Activated CD4-positive, alpha-beta T cell treated with anti-CD3 and anti-CD28 coated beads, Interleukin-2, amount 10 ng/mL, durations not matched to agents 24 days and 14 days (primary cell): ENCODE measurements around the gene SERPINE1. TPM values are rescaled to one million over a fixed set of nuclear protein-coding genes. Genes with fewer than 3 reads are reported as not detected.

ENCODE experiments used
- DNase-seq: peaks from one replicate; pipeline ENCODE4 v3.0.0; 2022
- H3K27ac Mint-ChIP-seq: one replicate; pipeline ENCODE4 v1.8.0; 2022; ENCODE audit warnings: mild to moderate bottlenecking, mixed read lengths
- H3K27me3 Mint-ChIP-seq: one replicate; pipeline ENCODE4 v1.8.0; 2022; ENCODE audit warnings: mixed read lengths
- H3K36me3 Mint-ChIP-seq: one replicate; pipeline ENCODE4 v1.8.0; 2022; ENCODE audit warnings: low read depth, mild to moderate bottlenecking, mixed read lengths
- H3K4me1 Mint-ChIP-seq: one replicate; pipeline ENCODE4 v1.8.0; 2021; ENCODE audit warnings: mixed read lengths
- H3K4me3 Mint-ChIP-seq: one replicate; pipeline ENCODE4 v1.8.0; 2022; ENCODE audit warnings: mild to moderate bottlenecking, moderate library complexity, mixed read lengths
- H3K9me3 Mint-ChIP-seq: one replicate; pipeline ENCODE4 v1.8.0; 2021; ENCODE audit warnings: mixed read lengths
- intact Hi-C: fragments of 100-400 bp; cut with micrococcal nuclease; formaldehyde crosslinking; loops from one replicate; pipeline ENCODE4 v1.15.1; 2023
- total RNA-seq: library from RNA; stranded (reverse); gene quantifications from 2 replicates; pipeline ENCODE4 v1.2.3, GENCODE V29; 2022

SERPINE1 gene
- total RNA-seq, 1 donor from 2014 or later, result 0.33 TPM

GRCh38 chr7:101161692-101162471 is 35.0 kb downstream of the SERPINE1 start:
- Mint-ChIP-seq H3K4me1 (peaks cover 20% of the 10 kb centered on the region), H3K9me3 (peaks cover 4% of the 10 kb centered on the region), H3K27ac (peak overlapping the region; percentile 62), H3K4me3 (peak overlapping the region; percentile 75), H3K36me3 (peaks cover 23% of the 10 kb centered on the region), H3K27me3 (peaks cover 28% of the 10 kb centered on the region)
- no peak for DNase-seq
- intact Hi-C loops, result no loop called here

GRCh38 chr7:101162551-101163278 is 35.8 kb downstream of the SERPINE1 start:
- H3K4me3 Mint-ChIP-seq, result peak overlapping the region; percentile 79
- peaks cover 19% of the 10 kb centered on the region for H3K36me3 Mint-ChIP-seq
- peak overlapping the region; percentile 62 for H3K27ac Mint-ChIP-seq
- peaks cover 36% of the 10 kb centered on the region for H3K27me3 Mint-ChIP-seq
- intact Hi-C loops, result no loop called here
- peak; percentile 80 for DNase-seq
- H3K4me1 Mint-ChIP-seq, result peaks cover 28% of the 10 kb centered on the region
- peaks cover 4% of the 10 kb centered on the region for H3K9me3 Mint-ChIP-seq

GRCh38 chr7:101163279-101164070 is 36.6 kb downstream of the SERPINE1 start:
- Mint-ChIP-seq H3K36me3 (peaks cover 15% of the 10 kb centered on the region), H3K4me3 (peak overlapping the region; percentile 79), H3K9me3 (peaks cover 4% of the 10 kb centered on the region), H3K27ac (no peak overlapping the region), H3K27me3 (peaks cover 44% of the 10 kb centered on the region), H3K4me1 (peaks cover 32% of the 10 kb centered on the region)
- intact Hi-C loops, result no loop called here
- peak; percentile 86 for DNase-seq

- H3K36me3 Mint-ChIP-seq, result peaks cover 14% of the 10 kb centered on the region
- peaks cover 4% of the 10 kb centered on the region for H3K9me3 Mint-ChIP-seq
- H3K27ac Mint-ChIP-seq, result peak overlapping the region; percentile 75
- H3K4me1 Mint-ChIP-seq, result peaks cover 37% of the 10 kb centered on the region
- intact Hi-C loops, result no loop called here
- H3K4me3 Mint-ChIP-seq, result peak overlapping the region; percentile 92
- peaks cover 50% of the 10 kb centered on the region for H3K27me3 Mint-ChIP-seq
- peak; percentile 70 for DNase-seq
Observed at GRCh38 chr7:101164071-101164840, 37.4 kb downstream of the SERPINE1 start.

- H3K4me1 Mint-ChIP-seq, result peaks cover 45% of the 10 kb centered on the region
- intact Hi-C loops, result loop anchor here (1.0 to 5.0 kb wide), 3 partner anchors 9 to 273 kb away; partner anchors contain the start of gene AP1S1
- DNase-seq, result peak; percentile 98
- H3K9me3 Mint-ChIP-seq, result peaks cover 4% of the 10 kb centered on the region
- peak within 1 kb of the TSS; percentile 84 for H3K27ac Mint-ChIP-seq
- H3K27me3 Mint-ChIP-seq, result peaks cover 58% of the 10 kb centered on the region
- peaks cover 8% of the 10 kb centered on the region for H3K36me3 Mint-ChIP-seq
- peak within 1 kb of the TSS; percentile 92 for H3K4me3 Mint-ChIP-seq
Observed at GRCh38 chr7:101165075-101165957, 38.4 kb downstream of the SERPINE1 start, which contains the start of gene VGF. Gene VGF, minus strand, starts transcription at chr7:101165569. Its CDS starts 726 bp downstream, at chr7:101164843.

GRCh38 chr7:101165958-101166647 is 39.2 kb downstream of the SERPINE1 start:
- Mint-ChIP-seq H3K27ac (peak overlapping the region; percentile 84), H3K27me3 (peaks cover 66% of the 10 kb centered on the region), H3K36me3 (peaks cover 6% of the 10 kb centered on the region), H3K9me3 (peaks cover 4% of the 10 kb centered on the region), H3K4me3 (peak overlapping the region; percentile 92), H3K4me1 (peaks cover 53% of the 10 kb centered on the region)
- intact Hi-C loops, result loop anchor here (1.0 to 5.0 kb wide), 3 partner anchors 8 to 274 kb away; partner anchors contain the start of gene AP1S1
- DNase-seq, result no peak

GRCh38 chr7:101166648-101166908 is 39.7 kb downstream of the SERPINE1 start:
- H3K36me3 Mint-ChIP-seq, result peaks cover 1% of the 10 kb centered on the region
- H3K4me1 Mint-ChIP-seq, result peaks cover 58% of the 10 kb centered on the region
- intact Hi-C loops, result loop anchor here (5.0 kb wide), 1 partner anchor 274 kb away; no protein-coding TSS in a partner anchor
- peaks cover 69% of the 10 kb centered on the region for H3K27me3 Mint-ChIP-seq
- H3K4me3 Mint-ChIP-seq, result peak overlapping the region; percentile 92
- H3K9me3 Mint-ChIP-seq, result peaks cover 4% of the 10 kb centered on the region
- no peak for DNase-seq
- H3K27ac Mint-ChIP-seq, result no peak overlapping the region

GRCh38 chr7:101166909-101167644 is 40.2 kb downstream of the SERPINE1 start:
- peaks cover 61% of the 10 kb centered on the region for H3K4me1 Mint-ChIP-seq
- intact Hi-C loops, result loop anchor here (5.0 kb wide), 1 partner anchor 275 kb away; no protein-coding TSS in a partner anchor

GRCh38 chr7:101167645-101168411 is 40.9 kb downstream of the SERPINE1 start:
- intact Hi-C loops, result loop anchor here (5.0 kb wide), 1 partner anchor 276 kb away; no protein-coding TSS in a partner anchor
- Mint-ChIP-seq H3K36me3 (peaks cover 1% of the 10 kb centered on the region), H3K4me3 (peak overlapping the region; percentile 25)

More at GRCh38 chr7:101166909-101167644, 40.2 kb downstream of the SERPINE1 start:
- Mint-ChIP-seq H3K9me3 (peaks cover 4% of the 10 kb centered on the region), H3K27ac (peak overlapping the region; percentile 57), H3K27me3 (peaks cover 73% of the 10 kb centered on the region), H3K4me3 (no peak overlapping the region), H3K36me3 (peaks cover 1% of the 10 kb centered on the region)
- DNase-seq, result no peak

GRCh38 chr7:101168412-101169049 is 41.6 kb downstream of the SERPINE1 start:
- peak overlapping the region; percentile 70 for H3K27ac Mint-ChIP-seq
- no peak for DNase-seq
- H3K4me3 Mint-ChIP-seq, result peak overlapping the region; percentile 62
- H3K4me1 Mint-ChIP-seq, result peaks cover 58% of the 10 kb centered on the region
- H3K36me3 Mint-ChIP-seq, result peaks cover 1% of the 10 kb centered on the region
- peaks cover 74% of the 10 kb centered on the region for H3K27me3 Mint-ChIP-seq
- intact Hi-C loops, result loop anchor here (5.0 kb wide), 1 partner anchor 276 kb away; no protein-coding TSS in a partner anchor
- H3K9me3 Mint-ChIP-seq, result peaks cover 4% of the 10 kb centered on the region

More at GRCh38 chr7:101167645-101168411, 40.9 kb downstream of the SERPINE1 start:
- Mint-ChIP-seq H3K27ac (peak overlapping the region; percentile 57), H3K4me1 (peaks cover 60% of the 10 kb centered on the region), H3K9me3 (peaks cover 4% of the 10 kb centered on the region), H3K27me3 (peaks cover 73% of the 10 kb centered on the region)
- no peak for DNase-seq
